ENCODE results near the gene YPEL2.
"Not testable (repeated sequence)": the region's sequence is repeated elsewhere in the genome, so short reads cannot be mapped to it uniquely, and the experiment has no call there.

YPEL2 gene

DNA sequence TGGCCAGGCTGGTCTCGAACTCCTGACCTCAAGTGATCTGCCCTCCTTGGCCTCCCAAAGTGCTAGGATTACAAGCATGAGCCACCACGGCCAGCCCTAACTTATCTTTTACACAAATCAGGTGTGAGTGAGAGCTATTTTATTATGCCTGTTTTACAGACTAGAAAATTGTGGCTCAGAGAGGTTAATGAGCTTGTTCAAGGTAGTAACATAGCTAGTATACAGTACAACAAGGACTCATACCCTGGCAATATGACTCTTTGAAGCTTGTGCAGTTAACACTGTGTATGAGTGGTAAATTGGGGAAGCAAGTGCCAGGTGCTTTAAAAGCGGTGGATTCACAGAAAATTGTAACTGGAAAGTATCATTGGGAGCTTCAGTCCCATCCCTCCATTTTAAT, 49.0 kb downstream of the YPEL2 start:
- no peaks in the 10 kb centered on the region for H3K9me3 ChIP-seq (ENCODE audit: insufficient read depth, low read depth, low read length)
- 93% methylated on average over 3 of the region's 3 CpGs for WGBS

GRCh38 chr17:59381716-59382570, 50.5 kb downstream of the YPEL2 start:
- no peak overlapping the region for H3K27ac ChIP-seq (ENCODE audit: low read depth, low read length)
- no peaks in the 10 kb centered on the region for H3K9me3 ChIP-seq (ENCODE audit: insufficient read depth, low read depth, low read length)
- no peaks in the 10 kb centered on the region for H3K27me3 ChIP-seq (ENCODE audit: insufficient read depth, low read length)
- WGBS, result 94% methylated on average over 7 of the region's 8 CpGs
- peaks cover 3% of the 10 kb centered on the region; the same call in 1 of the 2 replicates for H3K4me1 ChIP-seq (ENCODE audit: insufficient read depth, low read length)
- H3K9ac ChIP-seq (ENCODE audit: low read depth, low read length), result no peak overlapping the region
- H3K4me3 ChIP-seq (ENCODE audit: low read length), result no peak overlapping the region
- no peaks in the 10 kb centered on the region for H3K36me3 ChIP-seq (ENCODE audit: insufficient read depth, low read length)

More for the DNA sequence above, 49.0 kb downstream of the YPEL2 start:
- Histone ChIP-seq H3K4me1 (ENCODE audit: insufficient read depth, low read length) (peaks cover 3% of the 10 kb centered on the region; the same call in 1 of the 2 replicates), H3K9ac (ENCODE audit: low read depth, low read length) (no peak overlapping the region), H3K36me3 (ENCODE audit: insufficient read depth, low read length) (no peaks in the 10 kb centered on the region), H3K4me3 (ENCODE audit: low read length) (no peak overlapping the region), H3K27me3 (ENCODE audit: insufficient read depth, low read length) (no peaks in the 10 kb centered on the region), H3K27ac (ENCODE audit: low read depth, low read length) (no peak overlapping the region)

DNA sequence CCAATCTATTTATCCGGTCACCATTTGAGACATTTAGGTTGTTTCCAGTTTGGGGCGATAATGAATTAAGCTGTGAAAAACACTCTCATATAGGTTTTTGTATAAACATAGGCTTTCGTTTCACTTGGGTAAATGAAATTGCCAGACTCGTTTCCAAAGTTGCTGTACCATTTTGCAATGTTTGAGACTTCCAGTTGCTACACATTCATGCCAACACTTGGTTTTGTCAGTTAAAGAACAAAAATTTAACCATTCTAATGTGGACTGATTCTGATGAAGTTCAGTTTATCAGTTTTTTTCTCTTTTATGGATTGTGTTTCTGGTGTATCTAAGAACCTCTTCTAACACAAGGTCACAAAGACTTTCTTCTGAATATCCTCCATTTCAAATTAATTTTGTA, 52.4 kb downstream of the YPEL2 start:
- Histone ChIP-seq H3K27ac (ENCODE audit: low read depth, low read length) (no peak overlapping the region), H3K4me3 (ENCODE audit: low read length) (no peak overlapping the region), H3K9ac (ENCODE audit: low read depth, low read length) (no peak overlapping the region), H3K4me1 (ENCODE audit: insufficient read depth, low read length) (peaks cover 11% of the 10 kb centered on the region; the same call in 1 of the 2 replicates), H3K9me3 (ENCODE audit: insufficient read depth, low read depth, low read length) (no peaks in the 10 kb centered on the region), H3K27me3 (ENCODE audit: insufficient read depth, low read length) (no peaks in the 10 kb centered on the region), H3K36me3 (ENCODE audit: insufficient read depth, low read length) (no peaks in the 10 kb centered on the region)
- 91% methylated on average over 3 of the region's 4 CpGs for WGBS

GRCh38 chr17:59387351-59388068, 56.1 kb downstream of the YPEL2 start:
- H3K4me1 ChIP-seq (ENCODE audit: insufficient read depth, low read length), result peaks cover 11% of the 10 kb centered on the region; the same call in 1 of the 2 replicates
- no peaks in the 10 kb centered on the region for H3K9me3 ChIP-seq (ENCODE audit: insufficient read depth, low read depth, low read length)
- no peak overlapping the region for H3K4me3 ChIP-seq (ENCODE audit: low read length)
- 0 out of 2 replicates have a peak overlapping the region, but pooled peaks have one; percentile 35 for H3K27ac ChIP-seq (ENCODE audit: low read depth, low read length)
- WGBS, result 89% methylated on average over 11 of the region's 11 CpGs
- no peak overlapping the region for H3K9ac ChIP-seq (ENCODE audit: low read depth, low read length)
- no peaks in the 10 kb centered on the region for H3K27me3 ChIP-seq (ENCODE audit: insufficient read depth, low read length)
- H3K36me3 ChIP-seq (ENCODE audit: insufficient read depth, low read length), result no peaks in the 10 kb centered on the region

DNA sequence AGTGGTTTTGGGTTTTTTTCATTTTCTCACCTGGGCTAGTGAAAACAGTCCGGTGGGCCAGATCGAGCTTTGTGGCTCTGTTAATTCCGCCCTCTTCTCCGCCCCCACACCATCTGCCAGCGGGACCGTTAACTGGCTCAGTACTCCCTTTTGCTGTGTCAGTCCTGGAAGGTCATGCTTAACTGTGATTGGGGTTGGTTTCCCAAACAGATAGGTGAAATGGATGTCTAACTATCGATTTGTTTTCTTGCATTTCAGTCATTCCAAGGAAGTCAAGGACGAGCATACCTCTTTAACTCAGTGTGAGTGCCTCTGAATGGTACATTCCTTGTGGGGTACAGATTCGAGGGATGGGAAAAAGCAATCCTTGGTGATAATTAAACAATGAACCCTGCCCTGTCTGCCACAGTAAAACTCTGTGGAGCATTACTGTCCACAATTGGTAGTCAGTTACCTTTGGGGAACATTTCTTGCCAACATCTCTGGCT, 56.7 kb downstream of the YPEL2 start:
- H3K27me3 ChIP-seq (ENCODE audit: insufficient read depth, low read length), result no peaks in the 10 kb centered on the region
- H3K4me1 ChIP-seq (ENCODE audit: insufficient read depth, low read length), result peaks cover 11% of the 10 kb centered on the region; the same call in 1 of the 2 replicates
- H3K4me3 ChIP-seq (ENCODE audit: low read length), result no peak overlapping the region
- H3K36me3 ChIP-seq (ENCODE audit: insufficient read depth, low read length), result no peaks in the 10 kb centered on the region
- no peak overlapping the region for H3K9ac ChIP-seq (ENCODE audit: low read depth, low read length)
- no peaks in the 10 kb centered on the region for H3K9me3 ChIP-seq (ENCODE audit: insufficient read depth, low read depth, low read length)
- H3K27ac ChIP-seq (ENCODE audit: low read depth, low read length), result no peak overlapping the region
- 77% methylated on average over 9 of the region's 9 CpGs for WGBS

DNA sequence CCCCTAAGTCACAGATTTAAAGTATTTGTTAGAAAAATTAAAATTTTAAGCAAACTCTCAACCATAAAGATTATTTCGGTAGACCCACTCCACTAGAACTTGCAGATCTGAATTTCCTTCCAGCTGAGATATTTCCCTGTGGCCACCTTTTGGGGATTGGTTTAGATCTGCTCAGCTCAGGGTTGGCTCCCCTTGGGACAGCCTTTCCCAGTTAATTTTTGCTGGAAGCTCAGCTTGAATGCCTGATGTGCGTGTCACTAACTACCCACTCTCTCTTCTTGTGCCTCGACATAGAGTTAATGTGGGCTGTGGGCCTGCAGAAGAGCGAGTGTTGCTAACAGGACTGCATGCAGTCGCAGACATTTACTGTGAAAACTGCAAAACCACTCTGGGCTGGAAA, 57.6 kb downstream of the YPEL2 start:
- H3K36me3 ChIP-seq (ENCODE audit: insufficient read depth, low read length), result no peaks in the 10 kb centered on the region
- H3K27ac ChIP-seq (ENCODE audit: low read depth, low read length), result no peak overlapping the region
- H3K9ac ChIP-seq (ENCODE audit: low read depth, low read length), result no peak overlapping the region
- H3K4me3 ChIP-seq (ENCODE audit: low read length), result no peak overlapping the region
- no peaks in the 10 kb centered on the region for H3K9me3 ChIP-seq (ENCODE audit: insufficient read depth, low read depth, low read length)
- no peaks in the 10 kb centered on the region for H3K27me3 ChIP-seq (ENCODE audit: insufficient read depth, low read length)
- H3K4me1 ChIP-seq (ENCODE audit: insufficient read depth, low read length), result peaks cover 10% of the 10 kb centered on the region; the same call in 1 of the 2 replicates
- WGBS, result 72% methylated on average over 5 of the region's 5 CpGs

- 0 out of 2 replicates have a peak, but pooled peaks cover 5% of the 10 kb centered on the region for H3K9me3 ChIP-seq (ENCODE audit: insufficient read depth, low read depth, low read length)
- H3K4me1 ChIP-seq (ENCODE audit: insufficient read depth, low read length), result peaks cover 8% of the 10 kb centered on the region; the same call in 1 of the 2 replicates
- no peaks in the 10 kb centered on the region for H3K27me3 ChIP-seq (ENCODE audit: insufficient read depth, low read length)
- H3K9ac ChIP-seq (ENCODE audit: low read depth, low read length), result no peak overlapping the region
- 92% methylated on average over 4 of the region's 4 CpGs for WGBS
- no peak overlapping the region for H3K27ac ChIP-seq (ENCODE audit: low read depth, low read length)
- H3K4me3 ChIP-seq (ENCODE audit: low read length), result no peak overlapping the region
- no peaks in the 10 kb centered on the region for H3K36me3 ChIP-seq (ENCODE audit: insufficient read depth, low read length)
Observed at GRCh38 chr17:59391021-59391420, 59.6 kb downstream of the YPEL2 start.

DNA sequence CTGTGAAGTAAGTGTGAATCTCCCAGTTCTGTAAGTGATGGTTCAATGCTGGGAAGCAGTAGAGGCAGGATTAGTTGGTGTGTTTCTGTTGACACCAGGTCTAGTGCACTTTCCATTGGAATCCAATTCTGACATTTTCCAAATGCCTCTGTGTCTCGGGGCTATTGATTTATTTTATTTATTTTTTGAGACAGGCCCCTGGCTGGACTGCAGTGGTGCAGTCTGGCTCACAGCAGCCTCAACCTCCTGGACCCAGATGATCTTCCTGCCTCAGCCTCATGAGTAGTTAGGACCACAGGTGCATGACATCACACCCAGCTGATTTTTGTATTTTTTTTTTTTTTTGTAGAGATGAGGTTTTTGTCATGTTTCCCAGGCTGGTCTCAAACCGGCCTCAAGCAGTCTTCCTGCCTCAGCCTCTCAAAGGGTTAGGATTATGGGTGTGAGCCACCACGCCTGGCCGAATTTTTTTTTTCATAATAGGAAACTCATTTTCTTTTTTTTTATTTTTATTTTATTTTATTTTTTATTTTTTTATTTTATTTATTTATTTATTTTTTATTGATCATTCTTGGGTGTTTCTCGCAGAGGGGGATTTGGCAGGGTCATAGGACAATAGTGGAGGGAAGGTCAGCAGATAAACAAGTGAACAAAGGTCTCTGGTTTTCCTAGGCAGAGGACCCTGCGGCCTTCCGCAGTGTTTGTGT, 61.7 kb downstream of the YPEL2 start:
- WGBS, result 74% methylated on average over 2 of the region's 7 CpGs
- H3K27ac ChIP-seq (ENCODE audit: low read depth, low read length), result no peak overlapping the region
- no peaks in the 10 kb centered on the region for H3K36me3 ChIP-seq (ENCODE audit: insufficient read depth, low read length)
- H3K4me3 ChIP-seq (ENCODE audit: low read length), result no peak overlapping the region
- 0 out of 2 replicates have a peak, but pooled peaks cover 5% of the 10 kb centered on the region for H3K9me3 ChIP-seq (ENCODE audit: insufficient read depth, low read depth, low read length)
- no peaks in the 10 kb centered on the region for H3K27me3 ChIP-seq (ENCODE audit: insufficient read depth, low read length)
- no peak overlapping the region for H3K9ac ChIP-seq (ENCODE audit: low read depth, low read length)
- peaks cover 2% of the 10 kb centered on the region; the same call in 1 of the 2 replicates for H3K4me1 ChIP-seq (ENCODE audit: insufficient read depth, low read length)

DNA sequence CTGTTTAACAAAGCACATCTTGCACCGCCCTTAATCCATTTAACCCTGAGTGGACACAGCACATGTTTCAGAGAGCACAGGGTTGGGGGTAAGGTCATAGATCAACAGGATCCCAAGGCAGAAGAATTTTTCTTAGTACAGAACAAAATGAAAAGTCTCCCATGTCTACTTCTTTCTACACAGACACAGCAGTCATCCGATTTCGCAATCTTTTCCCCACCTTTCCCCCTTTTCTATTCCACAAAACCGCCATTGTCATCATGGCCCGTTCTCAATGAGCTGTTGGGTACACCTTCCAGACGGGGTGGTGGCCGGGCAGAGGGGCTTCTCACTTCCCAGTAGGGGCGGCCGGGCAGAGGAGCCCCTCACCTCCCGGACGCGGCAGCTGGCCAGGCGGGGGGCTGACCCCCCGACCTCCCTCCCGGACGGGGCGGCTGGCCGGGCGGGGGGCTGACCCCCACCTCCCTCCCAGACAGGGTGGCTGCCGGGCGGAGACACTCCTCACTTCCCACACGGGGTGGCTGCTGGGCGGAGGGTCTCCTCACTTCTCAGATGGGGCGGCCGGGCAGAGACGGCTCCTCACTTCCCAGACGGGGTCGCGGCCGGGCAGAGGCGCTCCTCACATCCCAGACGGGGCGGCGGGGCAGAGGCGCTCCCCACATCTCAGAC, 62.4 kb downstream of the YPEL2 start:
- H3K9me3 ChIP-seq (ENCODE audit: insufficient read depth, low read depth, low read length); H3K4me1 ChIP-seq (ENCODE audit: insufficient read depth, low read length); H3K27ac ChIP-seq (ENCODE audit: low read depth, low read length); H3K9ac ChIP-seq (ENCODE audit: low read depth, low read length); H3K27me3 ChIP-seq (ENCODE audit: insufficient read depth, low read length); H3K4me3 ChIP-seq (ENCODE audit: low read length); H3K36me3 ChIP-seq (ENCODE audit: insufficient read depth, low read length): not testable (repeated sequence)
- 92% methylated on average over 25 of the region's 35 CpGs for WGBS

DNA sequence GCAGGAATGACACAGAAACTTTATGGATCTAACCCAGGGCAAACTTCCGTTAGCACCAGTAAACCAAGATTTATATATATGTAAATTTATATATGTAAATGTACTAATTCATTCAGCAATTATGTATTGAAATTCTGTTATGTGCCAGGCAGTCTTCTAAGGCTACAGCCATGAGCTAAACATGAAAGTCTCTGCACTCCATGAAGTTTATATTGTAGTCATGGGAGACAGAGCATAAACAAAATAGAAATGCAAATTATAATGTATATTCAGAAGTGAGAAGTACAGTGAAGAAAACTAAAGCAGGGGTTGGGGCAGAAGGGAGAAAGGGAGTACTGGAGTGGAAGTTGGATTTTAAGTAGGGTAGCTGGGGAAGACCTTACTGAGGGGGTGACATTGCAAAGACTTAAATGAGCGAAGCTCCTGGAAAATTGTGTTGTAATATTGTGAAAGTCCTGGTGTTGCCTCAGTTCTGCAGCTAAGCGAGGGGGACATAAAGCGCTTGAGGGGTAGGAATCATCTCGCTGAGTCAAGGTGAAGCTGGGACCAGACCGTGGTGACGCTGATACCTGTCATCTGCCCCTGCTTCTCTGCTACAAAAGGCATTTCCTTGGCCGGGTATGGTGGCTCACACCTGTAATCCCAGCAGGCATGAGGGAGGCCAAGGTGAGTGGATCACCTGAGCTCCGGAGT, 64.8 kb downstream of the YPEL2 start:
- no peaks in the 10 kb centered on the region for H3K27me3 ChIP-seq (ENCODE audit: insufficient read depth, low read length)
- no peak overlapping the region for H3K4me3 ChIP-seq (ENCODE audit: low read length)
- H3K9ac ChIP-seq (ENCODE audit: low read depth, low read length), result no peak overlapping the region
- H3K4me1 ChIP-seq (ENCODE audit: insufficient read depth, low read length), result no peaks in the 10 kb centered on the region
- WGBS, result 95% methylated on average over 8 of the region's 9 CpGs
- H3K36me3 ChIP-seq (ENCODE audit: insufficient read depth, low read length), result no peaks in the 10 kb centered on the region
- H3K9me3 ChIP-seq (ENCODE audit: insufficient read depth, low read depth, low read length), result 0 out of 2 replicates have a peak, but pooled peaks cover 5% of the 10 kb centered on the region
- no peak overlapping the region for H3K27ac ChIP-seq (ENCODE audit: low read depth, low read length)
